Astrocyte of the cerebellum (primary cell): ENCODE measurements around the gene TLR6.
A peak's percentile ranks its signal among the peaks of the same experiment; 100 is the strongest.

Experiments used
- DNase-seq: peaks from one replicate; pipeline ENCODE4 v3.0.0-alpha.2; 2011; ENCODE audit warnings: low read depth
- H3K4me3 ChIP-seq: 2 replicates; pipeline ENCODE4 v1.5.1; 2011; ENCODE audit warnings: mild to moderate bottlenecking, low read depth, low read length, moderate library complexity
- CTCF ChIP-seq: IDR thresholded peaks from 2 replicates; pipeline ENCODE4 v1.5.1; 2012; ENCODE audit warnings: low read length, low read depth, moderate library complexity, mild to moderate bottlenecking; ENCODE audit errors: missing control alignments
- in situ Hi-C: cut with HindIII; loops from 2 replicates; pipeline ENCODE4 v1.10.0; 2017; ENCODE audit warnings: low sequenced_read_pairs

TLR6 gene

DNA sequence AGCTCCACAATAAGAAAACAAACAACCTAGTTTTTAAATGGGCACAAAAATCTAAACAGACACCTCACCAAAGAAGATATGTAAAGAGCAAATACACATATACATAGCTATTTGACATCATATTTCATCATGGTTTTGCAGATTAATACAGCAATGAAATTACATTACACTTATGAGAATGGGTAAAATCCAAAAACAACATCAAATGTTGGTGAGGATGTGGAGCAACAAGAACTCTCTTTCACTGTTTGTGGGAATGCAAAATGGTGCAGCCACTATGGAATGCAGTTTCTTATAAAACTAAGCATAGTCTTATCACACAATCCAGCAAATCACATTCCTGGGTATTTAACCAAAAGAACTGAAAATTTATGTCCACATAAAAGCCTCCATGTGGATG lies 25.0 kb downstream of the TLR6 start:
- no peak for TF ChIP-seq CTCF
- H3K4me3 ChIP-seq, result no peak overlapping the region
- DNase-seq, result no peak
- in situ Hi-C loops, result no loop called here

DNA sequence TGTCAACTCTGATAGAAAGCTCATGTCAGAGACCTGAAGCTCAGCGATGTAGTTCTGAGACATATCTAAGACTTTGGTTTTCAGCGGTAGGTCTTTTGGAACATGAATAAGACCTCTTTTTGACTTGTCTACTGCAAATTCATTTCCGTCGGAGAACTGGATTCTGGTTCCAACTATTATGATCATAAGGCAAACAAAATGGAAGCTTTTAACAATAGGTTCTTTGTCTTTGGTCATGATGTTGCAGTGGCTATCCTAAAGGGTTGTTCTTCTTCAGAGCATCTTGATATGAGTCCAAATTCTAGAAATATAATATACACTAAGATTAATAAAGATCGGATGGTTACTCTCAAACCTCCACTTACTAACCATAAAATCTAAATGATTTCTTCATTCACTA lies 27.4 kb downstream of the TLR6 start:
- in situ Hi-C loops, result no loop called here
- H3K4me3 ChIP-seq, result no peak overlapping the region
- TF ChIP-seq CTCF, result no peak
- no peak for DNase-seq

- TF ChIP-seq CTCF, result no peak
- DNase-seq, result no peak
- no peak overlapping the region for H3K4me3 ChIP-seq
- in situ Hi-C loops, result no loop called here
Observed at GRCh38 chr4:38823766-38824165, 32.9 kb downstream of the TLR6 start.

- no peak overlapping the region for H3K4me3 ChIP-seq
- in situ Hi-C loops, result no loop called here
- TF ChIP-seq CTCF, result no peak
- no peak for DNase-seq
Observed at GRCh38 chr4:38822748-38823303, 33.8 kb downstream of the TLR6 start.

- no peak for DNase-seq
- in situ Hi-C loops, result no loop called here
Observed at GRCh38 chr4:38821739-38822138, 34.9 kb downstream of the TLR6 start.

DNA sequence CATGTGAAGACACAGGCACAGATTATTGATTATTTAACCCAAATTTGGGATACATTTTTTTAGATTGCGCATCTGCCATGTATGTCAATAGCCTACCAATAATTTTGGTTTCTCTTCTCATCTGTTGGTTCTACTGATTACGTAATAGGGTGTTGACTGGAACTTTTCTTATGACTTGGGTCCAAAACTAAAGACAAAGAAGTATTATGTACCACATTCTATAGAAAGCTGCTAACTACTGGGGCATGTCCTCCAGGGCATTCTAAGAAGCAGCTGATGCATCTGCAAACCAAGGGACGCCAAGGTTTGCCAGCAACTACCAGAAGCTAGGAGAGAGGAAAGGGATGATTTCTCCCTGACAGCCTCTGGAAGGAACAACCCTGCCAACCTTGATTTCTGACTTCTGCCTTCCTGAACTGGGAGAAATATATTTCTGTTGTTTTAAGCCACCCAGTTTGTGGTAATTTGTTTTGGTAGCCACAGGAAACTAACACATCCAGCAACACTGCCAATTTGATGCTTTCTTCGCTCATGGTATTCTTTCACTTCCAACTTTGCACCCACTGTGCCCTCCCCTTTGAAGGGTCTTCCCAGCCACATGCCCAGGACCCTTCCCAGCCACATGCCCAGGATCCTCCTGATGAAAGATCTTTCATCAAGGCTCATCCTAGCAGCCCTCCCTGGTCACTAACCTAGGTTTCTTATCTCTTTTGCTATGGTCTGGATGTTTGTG lies 36.1 kb downstream of the TLR6 start:
- TF ChIP-seq CTCF, result no peak
- in situ Hi-C loops, result no loop called here
- no peak for DNase-seq
- H3K4me3 ChIP-seq, result no peak overlapping the region

More at GRCh38 chr4:38821739-38822138, 34.9 kb downstream of the TLR6 start:
- TF ChIP-seq CTCF, result no peak
- no peak overlapping the region for H3K4me3 ChIP-seq

DNA sequence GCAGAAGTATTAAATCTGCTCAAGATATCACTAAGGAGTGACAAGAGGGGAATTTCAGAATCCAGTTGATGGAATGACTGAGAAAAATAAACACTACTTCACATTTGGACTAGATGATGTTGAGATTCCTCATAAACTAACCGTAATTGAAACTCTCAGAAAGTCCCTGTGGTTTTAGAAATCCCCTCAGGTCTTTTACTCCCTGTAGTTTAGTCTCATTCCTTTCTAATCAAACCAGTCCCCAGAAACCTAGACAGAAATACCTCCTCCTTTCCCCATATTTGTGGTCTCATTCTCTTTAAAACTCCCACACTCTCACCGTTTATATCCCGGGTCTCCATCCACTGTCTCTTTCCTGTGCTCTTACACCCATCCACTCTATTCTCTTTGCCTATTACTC lies 37.0 kb downstream of the TLR6 start:
- peak; percentile 52 for DNase-seq
- TF ChIP-seq CTCF, result no peak
- H3K4me3 ChIP-seq, result no peak overlapping the region
- in situ Hi-C loops, result no loop called here
